ENCODE results near the gene NRP1.

DNA sequence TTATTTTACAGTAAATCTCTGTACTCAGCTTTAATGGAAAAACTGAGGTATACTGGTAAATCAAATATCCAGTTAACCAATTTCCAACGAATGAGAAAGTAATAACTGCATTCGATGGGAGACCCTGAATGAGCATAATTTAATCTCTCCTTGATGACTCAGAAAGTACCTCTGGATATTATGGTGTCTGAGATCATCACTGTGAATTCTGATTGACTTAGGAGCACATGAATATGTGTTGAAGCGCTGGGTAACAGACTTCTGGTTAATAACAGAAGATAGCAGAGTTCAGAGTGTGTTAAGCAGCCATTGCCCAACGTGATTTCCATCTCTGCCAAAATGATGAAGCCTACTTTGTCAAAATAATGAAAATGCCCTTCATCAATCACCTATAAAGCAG lies 116.6 kb downstream of the NRP1 start:
- no peak for TF ChIP-seq RCOR1 (IDR thresholded peaks at IDR 0.05; ENCODE audit: low read depth, low read length)
- TF ChIP-seq, protein P1, sequence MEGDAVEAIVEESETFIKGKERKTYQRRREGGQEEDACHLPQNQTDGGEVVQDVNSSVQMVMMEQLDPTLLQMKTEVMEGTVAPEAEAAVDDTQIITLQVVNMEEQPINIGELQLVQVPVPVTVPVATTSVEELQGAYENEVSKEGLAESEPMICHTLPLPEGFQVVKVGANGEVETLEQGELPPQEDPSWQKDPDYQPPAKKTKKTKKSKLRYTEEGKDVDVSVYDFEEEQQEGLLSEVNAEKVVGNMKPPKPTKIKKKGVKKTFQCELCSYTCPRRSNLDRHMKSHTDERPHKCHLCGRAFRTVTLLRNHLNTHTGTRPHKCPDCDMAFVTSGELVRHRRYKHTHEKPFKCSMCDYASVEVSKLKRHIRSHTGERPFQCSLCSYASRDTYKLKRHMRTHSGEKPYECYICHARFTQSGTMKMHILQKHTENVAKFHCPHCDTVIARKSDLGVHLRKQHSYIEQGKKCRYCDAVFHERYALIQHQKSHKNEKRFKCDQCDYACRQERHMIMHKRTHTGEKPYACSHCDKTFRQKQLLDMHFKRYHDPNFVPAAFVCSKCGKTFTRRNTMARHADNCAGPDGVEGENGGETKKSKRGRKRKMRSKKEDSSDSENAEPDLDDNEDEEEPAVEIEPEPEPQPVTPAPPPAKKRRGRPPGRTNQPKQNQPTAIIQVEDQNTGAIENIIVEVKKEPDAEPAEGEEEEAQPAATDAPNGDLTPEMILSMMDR (IDR thresholded peaks at IDR 0.05), result no peak
